GM18951 (cell line): ENCODE data around the gene C19orf73.
"Not testable (repeated sequence)": the region's sequence is repeated elsewhere in the genome, so short reads cannot be mapped to it uniquely, and the experiment has no call there.

Experiments
- POLR2A ChIP-seq: IDR thresholded peaks from 4 replicates; pipeline ENCODE4 v1.6.1; 2011; ENCODE audit warnings: mild to moderate bottlenecking; ENCODE audit not compliant: insufficient read length, insufficient read depth; ENCODE audit errors: extremely low read depth
- in situ Hi-C: fragments of 300-500 bp; cut with MboI; formaldehyde crosslinking; loops from one replicate; pipeline ENCODE4 v1.12.0; 2022; ENCODE audit warnings: low sequenced_read_pairs, mixed read lengths, inconsistent platforms; ENCODE audit not compliant: unreplicated experiment

The C19orf73 gene

DNA sequence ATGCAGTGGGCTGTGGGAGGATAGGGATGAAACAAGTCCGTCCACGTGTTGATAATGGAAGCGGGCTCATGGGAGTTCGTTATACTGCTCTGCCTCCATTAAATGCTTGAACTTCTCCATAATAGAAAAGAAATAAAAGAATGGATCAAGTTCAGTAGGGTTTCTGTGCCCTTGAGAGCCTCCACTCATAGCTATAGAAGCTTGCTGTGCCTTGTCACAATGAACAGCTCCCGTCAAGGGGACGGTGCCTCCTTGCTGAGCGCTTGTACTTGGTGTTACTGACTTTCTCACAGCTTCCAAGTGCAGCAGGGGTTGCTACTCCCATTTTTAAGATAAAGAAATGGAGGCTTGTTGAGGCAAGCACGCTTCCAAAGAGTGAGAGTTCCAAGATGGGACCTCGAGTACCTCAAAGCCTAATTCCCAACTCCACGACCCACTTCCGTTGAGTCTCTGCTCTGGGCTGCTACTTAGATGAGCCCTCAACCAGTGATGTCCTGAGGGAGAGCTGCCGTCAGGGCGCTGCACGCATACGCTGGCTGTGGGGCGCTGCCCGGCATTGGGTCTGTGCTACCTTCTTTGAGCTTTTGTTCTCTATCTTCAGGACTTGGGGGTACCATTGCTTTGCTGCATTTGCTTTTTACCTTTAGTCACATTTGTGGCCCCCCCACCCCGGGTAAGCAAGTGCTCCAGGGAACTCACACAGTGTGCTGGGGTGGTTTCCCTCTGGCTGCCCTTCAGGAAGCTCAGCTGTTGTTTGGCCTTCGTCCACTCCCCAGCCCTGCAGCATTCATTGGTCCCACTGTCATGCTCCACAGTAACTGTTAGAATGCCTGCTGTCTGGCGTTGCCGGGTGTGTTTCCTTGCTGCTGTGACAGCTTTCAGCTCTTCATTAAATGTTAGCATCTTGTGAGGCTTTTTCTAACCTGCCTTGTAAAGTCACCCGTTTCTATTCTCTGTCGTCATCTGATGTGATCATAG, 24.1 kb downstream of the C19orf73 start:
- in situ Hi-C loops, result loop anchor here (10.0 kb wide), 1 partner anchor 100 kb away; no protein-coding TSS in a partner anchor

GRCh38 chr19:49092686-49093085, 26.3 kb downstream of the C19orf73 start:
- TF ChIP-seq POLR2A, result no peak
- in situ Hi-C loops, result loop anchor here (10.0 kb wide), 1 partner anchor 102 kb away; no protein-coding TSS in a partner anchor

More for the DNA sequence above, 24.1 kb downstream of the C19orf73 start:
- no peak for TF ChIP-seq POLR2A

DNA sequence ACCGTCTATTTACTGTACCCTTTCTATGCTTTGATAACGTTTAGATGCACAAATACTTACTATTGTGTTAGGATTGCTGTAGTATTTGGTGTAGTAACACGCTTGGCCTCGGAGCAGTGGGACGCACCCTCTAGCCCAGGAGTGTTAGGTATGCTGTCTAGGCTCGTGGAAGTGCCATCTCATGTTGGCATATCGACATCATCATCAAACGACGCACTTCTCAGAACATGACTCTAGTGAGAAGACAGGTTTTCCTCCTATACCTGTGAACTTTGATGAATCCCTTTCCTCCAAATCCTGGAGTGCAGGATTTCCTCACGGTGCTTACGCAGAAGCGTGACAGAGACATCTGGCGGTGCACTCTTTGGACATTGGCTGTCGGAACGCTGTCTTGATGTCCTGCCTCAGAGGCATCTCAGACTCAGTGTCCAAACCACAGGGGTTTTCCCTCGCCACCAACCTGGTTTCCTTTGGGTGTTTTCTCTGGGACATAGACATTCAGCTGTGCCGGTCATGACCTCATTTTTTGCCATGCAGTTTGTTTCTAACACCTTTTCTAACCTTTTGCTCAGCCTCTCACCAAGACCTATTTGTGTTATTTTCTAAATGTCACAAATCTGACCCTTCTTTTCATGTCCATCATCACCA, 27.4 kb downstream of the C19orf73 start:
- in situ Hi-C loops, result loop anchor here (10.0 kb wide), 1 partner anchor 103 kb away; no protein-coding TSS in a partner anchor
- TF ChIP-seq POLR2A, result no peak

DNA sequence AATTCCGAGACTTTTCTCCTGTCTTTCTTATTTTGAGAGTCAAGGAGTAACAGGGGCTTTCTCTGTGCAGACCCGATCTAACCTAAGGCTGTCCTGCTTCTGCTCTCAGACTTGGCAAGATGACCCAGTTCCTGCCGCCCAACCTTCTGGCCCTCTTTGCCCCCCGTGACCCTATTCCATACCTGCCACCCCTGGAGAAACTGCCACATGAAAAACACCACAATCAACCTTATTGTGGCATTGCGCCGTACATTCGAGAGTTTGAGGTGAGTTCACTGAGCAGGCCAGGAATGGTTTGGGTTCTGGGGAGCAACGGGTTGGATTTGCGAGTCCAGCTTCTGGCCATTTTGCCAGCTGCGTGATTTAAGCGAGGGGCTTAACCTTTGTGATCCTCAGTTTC, 32.6 kb downstream of the C19orf73 start:
- no peak for TF ChIP-seq POLR2A
- in situ Hi-C loops, result no loop called here

- TF ChIP-seq POLR2A, result no peak
- in situ Hi-C loops, result no loop called here
Observed at GRCh38 chr19:49085868-49086232, 33.1 kb downstream of the C19orf73 start.

DNA sequence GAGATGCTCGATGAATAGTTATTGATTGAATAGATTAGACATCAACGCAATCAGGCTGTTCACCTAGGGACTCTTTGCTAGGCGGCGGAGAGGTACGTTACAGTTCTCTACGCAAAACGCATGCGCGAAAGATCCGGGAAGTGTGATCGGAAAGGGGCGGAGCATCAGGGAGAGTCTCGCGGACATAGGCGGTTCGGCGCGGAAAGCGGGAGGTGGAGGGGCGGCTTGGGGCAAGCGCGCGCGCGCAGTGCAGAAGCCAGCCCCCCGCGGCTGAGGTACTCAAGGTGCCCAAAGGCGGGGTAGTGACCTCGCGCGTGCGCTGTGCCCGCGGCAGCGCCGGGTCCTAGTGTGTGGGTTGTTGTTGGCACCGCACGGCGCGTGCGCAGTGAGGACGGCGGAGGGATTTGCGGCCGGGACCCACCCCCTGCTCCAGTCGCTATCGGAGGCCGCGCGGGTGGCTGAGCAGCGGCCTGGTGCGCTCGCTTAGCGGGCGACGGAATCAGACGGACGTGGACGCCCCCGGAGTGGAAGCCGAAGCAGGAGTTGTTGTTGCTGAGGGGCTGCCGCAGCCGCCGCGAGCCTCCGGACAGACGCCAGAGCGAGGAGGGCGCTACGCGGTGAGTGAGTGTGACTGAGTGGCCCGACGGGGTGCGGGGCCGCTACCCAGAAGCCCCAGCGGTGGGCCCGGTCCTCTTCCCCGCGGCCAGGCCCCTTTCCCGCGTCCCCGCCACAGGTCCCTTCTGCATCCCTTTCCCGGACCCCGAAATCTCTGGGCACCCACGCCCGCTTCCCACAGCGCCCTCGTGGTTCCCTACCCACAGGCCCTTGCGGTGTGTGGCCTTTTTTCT, 33.7 kb downstream of the C19orf73 start, which contains the start of gene SNRNP70:
TSS of gene SNRNP70 (plus strand) at position 432 of the 848 bp plus-strand sequence. CDS start 964 bp downstream, outside the sequence.
- in situ Hi-C loops, result no loop called here
- peak; percentile 98 for TF ChIP-seq POLR2A

DNA sequence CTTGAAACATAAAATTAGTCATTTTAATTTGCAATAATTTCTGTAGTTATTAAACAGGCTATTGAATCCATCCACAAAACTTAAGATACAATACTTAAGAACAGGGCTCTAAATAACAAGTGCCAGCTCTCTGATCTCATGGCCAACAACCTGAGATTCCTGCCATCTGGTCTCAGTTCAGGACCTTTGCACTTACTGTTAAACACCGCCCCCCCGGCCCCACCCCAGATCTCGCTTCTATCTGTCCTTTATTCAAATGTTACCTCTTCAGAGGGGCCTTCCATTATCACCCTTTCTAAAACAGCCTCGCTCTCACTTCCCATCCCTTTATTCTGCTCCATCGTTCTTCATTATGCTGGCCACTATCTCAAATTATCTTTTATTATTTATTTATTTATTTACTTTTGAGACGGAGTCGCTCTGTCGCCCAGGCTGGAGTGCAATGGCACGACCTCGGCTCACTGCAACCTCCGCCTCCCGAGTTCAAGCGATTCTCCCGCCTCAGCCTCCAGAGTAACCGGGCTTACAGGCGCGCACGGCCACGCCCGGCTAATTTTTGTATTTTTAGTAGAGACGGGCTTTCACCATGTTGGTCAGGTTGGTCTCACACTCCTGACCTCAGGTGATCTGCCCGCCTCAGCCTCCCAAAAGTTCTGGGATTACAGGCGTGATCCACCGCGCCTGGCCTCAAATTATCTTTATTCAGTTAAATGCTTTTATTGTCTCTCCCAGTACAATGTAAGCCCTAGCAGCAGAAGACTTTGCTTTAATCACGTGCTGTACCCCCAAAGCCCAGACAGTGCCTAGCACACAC, 34.5 kb downstream of the C19orf73 start:
- no peak for TF ChIP-seq POLR2A
- in situ Hi-C loops, result no loop called here

DNA sequence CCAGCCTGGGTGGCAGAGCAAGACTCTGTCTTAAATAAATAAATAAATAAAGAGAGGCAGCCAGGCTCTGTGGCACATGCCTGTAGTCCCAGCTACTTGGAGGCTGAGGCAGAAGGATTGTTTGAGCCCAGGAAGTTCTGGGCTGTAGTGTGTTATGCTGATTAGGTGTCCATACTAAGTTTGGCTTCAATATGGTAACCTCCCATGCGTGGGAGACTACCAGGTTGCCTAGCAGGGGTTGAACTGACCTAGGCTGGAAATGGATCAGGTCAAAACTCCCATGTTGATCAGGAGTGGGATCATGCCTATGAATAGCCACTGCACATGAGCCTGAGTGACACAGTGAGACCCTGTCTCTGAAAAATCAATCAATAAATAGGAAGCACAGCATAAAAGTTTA, 37.7 kb downstream of the C19orf73 start:
- in situ Hi-C loops, result no loop called here
- no peak for TF ChIP-seq POLR2A

DNA sequence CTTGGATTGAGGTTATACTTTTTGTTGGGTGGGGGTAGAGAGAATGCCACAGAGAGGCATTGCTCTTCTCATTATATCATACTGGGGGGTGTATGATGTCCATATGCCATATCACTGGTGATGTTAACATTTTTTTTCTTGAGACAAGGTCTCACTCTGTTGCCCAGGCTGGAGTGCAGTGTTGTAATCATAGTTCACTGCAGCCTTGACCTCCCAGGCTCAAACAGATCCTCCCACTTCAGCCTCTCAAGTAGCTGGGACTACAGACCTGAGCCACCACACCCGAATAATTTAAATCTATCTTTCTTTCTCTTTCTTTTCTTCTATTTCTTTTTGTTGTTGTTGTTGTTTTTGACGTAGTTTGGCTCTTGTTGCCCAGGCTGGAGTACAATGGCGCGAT, 38.6 kb downstream of the C19orf73 start:
- in situ Hi-C loops, result no loop called here
- no peak for TF ChIP-seq POLR2A

DNA sequence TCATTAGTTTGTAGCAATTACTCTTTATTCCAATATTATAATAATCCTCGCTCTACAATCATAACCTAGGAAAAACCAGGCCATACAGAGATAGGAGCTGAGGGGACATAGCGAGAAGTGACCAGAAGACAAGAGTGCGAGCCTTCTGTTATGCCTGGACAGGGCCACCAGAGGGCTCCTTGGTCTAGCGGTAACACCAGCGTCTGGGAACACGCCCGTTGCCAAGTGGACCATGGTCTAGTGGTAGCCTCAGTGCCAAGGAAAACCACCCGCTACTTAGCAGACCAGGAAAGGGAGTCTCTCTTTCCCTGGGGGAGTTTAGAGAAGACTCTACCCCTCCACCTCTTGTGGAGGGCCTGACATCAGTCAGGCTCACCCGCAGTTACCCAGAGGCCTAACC, 44.1 kb downstream of the C19orf73 start:
- in situ Hi-C loops, result not testable (repeated sequence)

DNA sequence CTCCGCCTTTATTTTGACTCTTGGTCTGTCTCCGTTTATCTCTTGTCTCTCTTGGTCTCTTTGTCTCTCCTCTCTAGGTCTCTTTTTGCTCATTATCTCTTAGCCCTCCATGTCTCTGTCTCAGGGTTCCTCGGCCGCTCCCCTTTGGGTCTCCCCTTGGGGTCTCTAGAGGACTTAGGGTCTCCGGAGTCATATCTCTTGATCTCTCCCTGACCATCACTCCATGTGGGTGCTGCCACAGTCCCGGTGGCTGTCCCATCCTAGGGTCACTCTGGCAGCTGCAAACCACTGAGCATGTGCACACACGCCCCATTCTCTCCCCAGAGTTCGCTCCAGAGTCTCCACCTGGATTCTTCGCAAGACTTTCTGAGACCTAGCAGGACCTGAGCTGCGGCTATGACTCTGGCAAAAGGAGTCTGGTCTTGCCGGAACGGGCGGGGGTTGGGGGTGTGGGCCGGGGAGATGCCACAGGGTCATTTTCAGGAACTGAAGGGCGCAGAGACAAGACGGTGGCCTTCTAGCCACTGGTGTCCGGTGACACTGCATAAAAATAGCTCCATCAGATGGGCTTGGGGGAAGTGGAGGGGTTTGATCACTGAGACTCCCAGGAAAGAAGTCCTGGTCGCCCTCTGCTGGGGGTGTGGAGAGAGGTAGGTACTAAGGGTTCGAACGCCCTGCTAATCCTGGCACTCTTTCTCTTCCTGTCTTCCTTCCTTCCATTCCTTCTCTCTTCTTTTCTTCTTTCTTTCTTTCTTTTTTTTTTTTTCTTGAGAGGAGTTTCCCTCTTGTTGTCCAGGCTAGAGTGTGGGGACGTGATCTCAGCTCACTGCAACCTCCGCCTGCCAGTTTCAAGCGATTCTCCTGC, 45.2 kb downstream of the C19orf73 start:
- in situ Hi-C loops, result no loop called here
- TF ChIP-seq POLR2A, result no peak

- in situ Hi-C loops, result no loop called here
- no peak for TF ChIP-seq POLR2A
Observed at GRCh38 chr19:49071860-49072547, 46.9 kb downstream of the C19orf73 start.
